Stimulated activated CD8-positive, alpha-beta memory T cell treated with anti-CD3 and anti-CD28 coated beads, Interleukin-4, amount 100 ng/mL, for 4 hours (primary cell): ENCODE results near the gene USF2.

Experiments
- DNase-seq, 2 donors: peaks; one replicate each; pipeline ENCODE4 v3.0.0-alpha.2; 2020; ENCODE audit warnings: low read depth in 2 of 2, low spot score in 1 of 2

Gene USF2

DNA sequence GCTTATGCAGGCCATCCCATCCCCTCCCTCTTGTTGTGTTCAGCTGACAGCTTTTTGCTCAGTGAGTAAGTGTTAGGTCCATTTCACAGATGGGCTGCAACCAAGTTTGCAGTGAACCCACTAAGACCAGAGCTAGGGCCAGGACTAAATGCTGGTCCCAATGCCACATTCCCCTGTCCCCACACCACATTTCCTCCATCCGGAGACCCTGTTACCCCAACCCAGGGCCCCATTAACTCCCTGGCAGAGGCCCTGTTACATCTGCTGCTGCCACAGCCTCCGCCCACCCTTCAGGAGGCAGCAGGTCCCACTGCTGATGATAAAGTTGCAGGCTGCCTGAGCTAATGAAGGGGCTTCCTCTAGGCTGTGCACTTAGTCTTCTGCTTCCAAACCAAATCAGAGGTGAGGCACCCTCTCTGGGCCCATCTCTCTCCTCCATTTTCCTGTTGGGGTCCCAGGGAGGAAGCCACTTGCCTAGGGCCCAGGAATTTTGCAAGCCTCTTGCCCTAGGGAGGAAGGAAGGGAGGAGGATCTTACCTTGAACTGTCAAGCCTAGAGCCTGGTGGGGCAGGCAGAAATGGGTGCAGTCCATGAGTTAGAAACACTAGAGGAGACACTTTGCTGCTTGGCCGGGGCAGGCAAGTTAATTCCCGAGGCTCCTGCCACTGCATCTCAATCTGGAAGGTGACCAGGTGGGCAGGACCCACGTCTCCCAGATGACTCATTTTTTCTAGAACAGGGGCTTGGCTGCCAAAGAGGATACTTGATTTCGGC lies 3.4 kb upstream of the USF2 start:
- DNase-seq: no peak

GRCh38 chr19:35265900-35266519 lies 2.8 kb upstream of the USF2 start:
- no peak for DNase-seq

GRCh38 chr19:35266520-35267352 lies 2.0 kb upstream of the USF2 start:
- no peak for DNase-seq

GRCh38 chr19:35267353-35267817 lies 1.4 kb upstream of the USF2 start:
- DNase-seq: no peak

GRCh38 chr19:35267818-35268535 lies 785 bp upstream of the USF2 start:
- peak; percentile 14 to 43 for DNase-seq

DNA sequence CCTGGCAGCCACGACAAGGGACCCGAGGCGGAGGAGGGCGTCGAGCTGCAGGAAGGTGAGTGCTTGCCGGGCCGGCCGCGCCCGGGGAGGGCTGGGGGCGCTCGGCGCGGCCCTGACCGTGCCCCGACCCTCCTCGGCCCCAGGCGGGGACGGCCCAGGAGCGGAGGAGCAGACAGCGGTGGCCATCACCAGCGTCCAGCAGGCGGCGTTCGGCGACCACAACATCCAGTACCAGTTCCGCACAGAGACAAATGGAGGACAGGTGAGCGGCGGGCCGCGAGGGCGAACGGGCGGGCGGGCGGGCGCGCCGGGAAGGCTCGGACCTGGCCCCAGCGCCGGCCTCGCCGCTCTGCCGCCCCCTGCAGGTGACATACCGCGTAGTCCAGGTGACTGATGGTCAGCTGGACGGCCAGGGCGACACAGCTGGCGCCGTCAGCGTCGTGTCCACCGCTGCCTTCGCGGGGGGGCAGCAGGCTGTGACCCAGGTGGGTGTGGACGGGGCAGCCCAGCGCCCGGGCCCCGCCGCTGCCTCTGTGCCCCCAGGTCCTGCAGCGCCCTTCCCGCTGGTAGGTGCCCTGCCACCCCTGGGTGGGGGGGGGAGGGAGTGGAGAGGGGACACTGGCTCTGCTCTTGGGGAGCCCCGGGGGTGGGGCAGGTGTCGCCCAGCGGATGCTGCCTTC lies 816 bp downstream of the USF2 start:
- peak; percentile 41 to 53 for DNase-seq

DNA sequence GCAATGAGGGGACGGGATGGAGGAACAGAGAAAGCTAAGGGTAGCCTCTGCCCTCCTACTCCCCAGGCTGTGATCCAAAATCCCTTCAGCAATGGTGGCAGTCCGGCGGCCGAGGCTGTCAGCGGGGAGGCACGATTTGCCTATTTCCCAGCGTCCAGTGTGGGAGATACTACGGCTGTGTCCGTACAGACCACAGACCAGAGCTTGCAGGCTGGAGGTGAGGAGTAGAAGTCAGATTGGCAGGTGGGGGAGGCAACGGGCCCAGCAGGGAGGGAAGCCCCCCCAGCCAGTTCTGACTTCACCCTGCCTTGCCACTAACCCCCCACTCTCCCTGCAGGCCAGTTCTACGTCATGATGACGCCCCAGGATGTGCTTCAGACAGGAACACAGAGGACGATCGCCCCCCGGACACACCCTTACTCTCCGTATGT lies 1.6 kb downstream of the USF2 start:
- no peak for DNase-seq

DNA sequence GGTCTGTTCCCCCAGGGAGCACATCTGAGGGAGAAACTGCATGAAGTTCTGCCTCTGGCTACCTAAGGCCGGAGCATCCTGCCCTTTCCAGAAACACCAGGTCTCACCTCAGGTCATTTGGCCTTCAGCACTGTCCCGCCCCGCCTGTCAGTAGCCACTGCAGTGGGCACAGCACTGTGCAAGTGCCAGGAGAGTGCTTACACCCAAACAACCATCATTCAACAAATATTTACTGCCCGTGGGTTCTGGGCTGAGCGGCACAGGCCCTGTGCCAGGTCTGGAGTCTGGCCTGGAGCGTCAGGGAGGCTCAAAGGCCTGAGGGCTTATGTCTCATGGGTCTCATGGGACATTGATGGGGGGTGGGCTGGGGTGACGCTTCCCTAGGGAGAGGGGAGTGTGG lies 2.8 kb downstream of the USF2 start:
- no peak for DNase-seq

DNA sequence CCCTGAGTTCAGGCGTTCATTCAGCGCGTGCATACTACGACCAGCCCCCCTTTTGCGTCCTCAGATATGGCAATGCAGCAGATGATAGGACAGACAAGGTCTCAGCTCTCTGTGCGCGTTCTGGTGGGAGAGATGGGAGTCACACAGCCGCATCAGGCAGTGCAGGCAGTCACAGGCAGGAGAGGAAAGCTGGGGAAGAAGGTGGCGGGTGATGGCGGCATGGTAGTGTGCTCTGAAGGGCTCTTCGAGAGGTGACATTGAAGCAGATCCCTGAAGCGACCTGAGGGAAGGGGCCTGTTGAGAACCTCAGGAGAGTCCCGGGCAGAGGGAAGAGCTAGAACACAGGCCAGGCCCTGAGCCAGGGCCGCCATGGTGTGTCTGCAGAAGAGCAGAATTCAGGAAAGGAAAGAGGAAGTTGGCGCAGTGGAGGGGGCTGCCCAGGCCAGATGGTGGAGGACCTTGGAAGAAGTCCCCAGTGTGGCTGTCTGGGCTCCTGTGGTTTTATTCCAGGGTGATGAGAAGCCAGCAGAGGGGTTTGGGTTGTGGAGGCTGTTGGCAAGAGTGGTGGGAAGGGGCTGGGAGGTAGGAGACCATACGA lies 3.5 kb downstream of the USF2 start:
- no peak for DNase-seq

DNA sequence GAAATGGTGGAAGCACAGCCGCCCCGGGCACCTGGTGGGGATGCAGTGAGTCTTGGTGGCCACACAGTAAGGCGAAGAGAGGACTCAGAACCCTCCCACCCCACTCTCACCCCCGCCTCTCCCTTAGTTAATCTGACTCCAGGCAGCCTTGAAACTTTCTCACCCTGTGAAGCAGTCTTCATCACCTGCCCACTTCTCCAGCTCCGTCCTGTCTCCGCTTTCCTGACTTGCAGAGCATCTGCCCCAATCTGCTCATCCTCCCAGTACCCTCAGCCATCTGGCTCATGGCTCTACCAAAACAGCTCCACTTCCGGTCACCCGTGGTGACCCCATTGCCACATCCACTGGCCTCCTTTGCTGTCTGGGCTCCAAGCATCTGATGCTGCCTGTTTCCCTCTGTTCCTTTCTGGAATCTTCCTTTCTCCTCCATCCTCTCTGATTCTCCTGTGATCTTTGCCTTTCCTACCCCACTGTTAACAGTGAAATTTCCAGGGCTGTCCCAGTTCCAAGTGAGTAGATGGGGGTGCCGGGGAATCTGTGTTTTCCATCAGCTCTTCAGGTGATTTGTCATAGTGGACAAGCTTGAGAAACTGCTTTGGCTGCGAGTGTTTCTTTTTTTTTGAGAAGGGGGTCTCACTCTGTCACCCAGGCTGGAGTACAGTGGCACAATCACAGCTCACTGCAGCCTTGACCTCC lies 4.3 kb downstream of the USF2 start:
- no peak for DNase-seq

- no peak for DNase-seq
These were observed 5.0 kb downstream of the USF2 start for GRCh38 chr19:35273686-35274259.

- DNase-seq: no peak
These were observed 5.6 kb downstream of the USF2 start for GRCh38 chr19:35274323-35274722.

- no peak for DNase-seq
These were observed 8.0 kb downstream of the USF2 start for GRCh38 chr19:35276706-35277281.

DNA sequence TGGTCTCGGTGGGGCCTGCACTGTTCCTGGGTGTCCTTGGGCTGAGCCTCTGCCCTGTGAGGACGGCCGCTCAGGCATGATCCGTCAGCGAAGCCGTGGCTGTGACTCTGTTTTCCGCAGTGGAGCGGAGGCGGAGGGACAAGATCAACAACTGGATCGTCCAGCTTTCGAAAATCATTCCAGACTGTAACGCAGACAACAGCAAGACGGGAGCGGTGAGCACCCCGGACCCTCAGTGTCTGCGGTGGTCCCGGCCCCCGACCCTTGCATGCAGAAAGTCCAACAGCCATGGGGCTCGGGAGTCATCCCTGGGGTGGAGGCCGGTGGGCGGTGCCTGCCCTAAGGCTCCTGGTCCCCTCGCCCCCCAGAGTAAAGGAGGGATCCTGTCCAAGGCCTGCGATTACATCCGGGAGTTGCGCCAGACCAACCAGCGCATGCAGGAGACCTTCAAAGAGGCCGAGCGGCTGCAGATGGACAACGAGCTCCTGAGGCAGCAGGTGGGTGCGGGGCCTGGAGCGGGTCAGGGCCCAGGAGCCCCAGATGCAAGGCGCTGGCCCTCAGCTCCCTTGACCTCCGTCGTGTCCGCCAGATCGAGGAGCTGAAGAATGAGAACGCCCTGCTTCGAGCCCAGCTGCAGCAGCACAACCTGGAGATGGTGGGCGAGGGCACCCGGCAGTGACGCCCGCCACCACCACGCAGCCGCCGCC lies 10.0 kb downstream of the USF2 start:
- DNase-seq: no peak

- no peak for DNase-seq
These were observed 10.6 kb downstream of the USF2 start for GRCh38 chr19:35279374-35279773.

DNA sequence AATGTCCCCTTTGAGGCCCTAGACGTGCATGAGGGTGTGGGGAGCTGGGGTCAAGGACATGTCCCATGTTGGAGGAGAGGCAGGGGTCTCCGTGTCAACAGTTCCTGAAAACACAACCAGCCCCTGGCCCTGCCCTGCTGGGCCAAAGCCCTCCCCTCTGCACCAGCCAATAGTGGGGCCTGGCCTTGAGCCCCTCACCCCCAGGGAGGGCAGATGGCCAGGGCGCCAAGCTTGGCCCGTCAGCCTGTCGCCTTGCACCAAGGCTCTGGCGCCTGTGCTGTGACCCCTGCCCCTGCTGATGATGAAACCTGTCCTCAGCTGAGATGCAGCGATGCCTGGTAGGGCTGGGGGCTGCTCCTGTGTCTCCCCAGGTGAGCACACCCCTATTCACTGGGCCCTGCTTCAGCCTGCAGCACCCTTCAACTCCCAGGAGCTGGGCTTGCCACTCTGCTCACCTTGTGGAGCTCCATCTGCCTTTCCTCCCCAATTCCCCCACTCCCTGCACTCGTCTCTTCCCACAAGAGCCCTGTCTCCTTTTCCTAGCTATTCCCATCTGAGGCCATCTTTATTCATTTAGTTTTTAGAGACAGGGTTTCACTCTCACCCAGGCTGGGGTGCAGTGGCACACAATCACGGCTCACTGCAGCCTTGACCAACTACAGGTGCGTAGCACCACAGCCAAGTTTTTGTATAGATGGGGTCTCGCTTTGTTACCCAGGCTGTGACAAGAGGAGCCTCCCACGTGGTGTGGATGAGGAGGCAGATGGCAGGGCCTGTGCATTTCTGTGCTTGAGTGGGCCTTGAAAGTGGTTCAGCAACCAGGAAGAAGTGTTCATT lies 11.4 kb downstream of the USF2 start:
- DNase-seq: no peak

DNA sequence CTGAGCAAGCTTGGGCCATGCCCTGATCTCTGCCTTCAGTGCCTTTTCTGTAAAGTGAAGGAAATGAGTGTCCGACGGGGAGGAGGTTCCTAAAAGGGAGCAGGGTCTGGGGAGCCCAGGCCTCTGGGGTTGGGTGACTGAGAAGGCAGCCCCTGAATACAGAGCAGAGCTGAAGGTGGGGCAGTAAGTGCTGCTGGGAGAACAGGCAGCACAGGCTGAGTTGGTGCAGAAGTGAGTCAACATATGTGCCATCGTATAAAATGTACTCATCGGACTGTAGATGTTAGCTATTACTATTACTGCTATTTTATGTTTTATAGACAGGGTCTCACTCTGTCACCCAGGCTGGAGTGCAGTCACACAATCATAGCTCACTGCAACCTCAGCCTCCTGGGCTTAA lies 12.5 kb downstream of the USF2 start:
- DNase-seq: no peak
